ENCODE results near the gene ZNF710. TPM values are rescaled to one million over a fixed set of nuclear protein-coding genes. Genes with fewer than 3 reads are reported as not detected.

Gene ZNF710
- total RNA-seq, 2 donors from 2014 or later: 18.1 to 34.5 TPM

- no peak for DNase-seq
- intact Hi-C loops (cut with DNase I): no loop called here
- Histone ChIP-seq H3K27me3 (no peaks in the 10 kb centered on the region), H3K27ac (peak overlapping the region in 3 of 4 donors; percentile 99), H3K9me3 (no peaks in the 10 kb centered on the region), H3K4me3 (no peak overlapping the region), H3K36me3 (replicated peaks in 1 of 2; ENCODE audit: insufficient read depth in 1 of 2, low read depth in 2 of 2) (no peaks in the 10 kb centered on the region), H3K4me1 (peaks cover 90% of the 10 kb centered on the region)
- no peak for ATAC-seq
- WGBS, 2 donors: 68 to 70% methylated on average over 10 of the region's 10 CpGs
- TF ChIP-seq POLR2A (IDR thresholded peaks at IDR 0.05) (no peak), CTCF (IDR thresholded peaks at IDR 0.05) (no peak)
Measured at GRCh38 chr15:90099072-90099867, 98.1 kb downstream of the ZNF710 start.

GRCh38 chr15:90099868-90100831 lies 99.0 kb downstream of the ZNF710 start:
- Histone ChIP-seq H3K36me3 (replicated peaks in 1 of 2; ENCODE audit: insufficient read depth in 1 of 2, low read depth in 2 of 2) (no peaks in the 10 kb centered on the region), H3K27me3 (no peaks in the 10 kb centered on the region), H3K9me3 (no peaks in the 10 kb centered on the region), H3K4me1 (peaks cover 89% of the 10 kb centered on the region), H3K4me3 (no peak overlapping the region), H3K27ac (peak overlapping the region; percentile 3 to 99 (median 99))
- ATAC-seq: no peak
- WGBS, 2 donors: 9 to 14% methylated on average over 11 of the region's 11 CpGs
- peak; percentile 79 to 88 (median 86) for DNase-seq
- TF ChIP-seq CTCF (IDR thresholded peaks at IDR 0.05) (no peak), POLR2A (IDR thresholded peaks at IDR 0.05) (no peak)
- intact Hi-C loops (cut with DNase I): no loop called here

- H3K4me1 ChIP-seq: peaks cover 86% of the 10 kb centered on the region
- peak overlapping the region; percentile 95 to 99 (median 99) for H3K27ac ChIP-seq
- intact Hi-C loops (cut with DNase I): no loop called here
Measured at GRCh38 chr15:90101130-90101968, 100.2 kb downstream of the ZNF710 start.

More at GRCh38 chr15:90101130-90101968, 100.2 kb downstream of the ZNF710 start:
- ATAC-seq: peak; percentile 16
- Histone ChIP-seq H3K36me3 (replicated peaks in 1 of 2; ENCODE audit: insufficient read depth in 1 of 2, low read depth in 2 of 2) (no peaks in the 10 kb centered on the region), H3K9me3 (no peaks in the 10 kb centered on the region), H3K27me3 (no peaks in the 10 kb centered on the region), H3K4me3 (peak overlapping the region; percentile 59 to 69)
- TF ChIP-seq POLR2A (IDR thresholded peaks at IDR 0.05): peak in 2 of 3 donors; percentile 40 to 51
- TF ChIP-seq CTCF (IDR thresholded peaks at IDR 0.05): no peak
- WGBS, 2 donors: 0 to 2% methylated on average over 21 to 37 of the region's 40 CpGs
- peak; percentile 63 to 73 (median 70) for DNase-seq
